Epithelial cell of esophagus (primary cell): ENCODE data around the gene TUBG2.

Source experiments
- DNase-seq: peaks from one replicate; pipeline ENCODE4 v3.0.0; 2010; ENCODE audit warnings: low read depth
- H3K4me3 ChIP-seq: 2 replicates; pipeline ENCODE4 v1.5.1; 2011; ENCODE audit warnings: mild to moderate bottlenecking, low read length, control low read depth
- TF ChIP-seq, protein P1 (sequence below): IDR thresholded peaks from 2 replicates; pipeline ENCODE4 v1.5.1; 2011; ENCODE audit warnings: low read depth, mild to moderate bottlenecking, low read length, control low read depth, inconsistent platforms; ENCODE audit not compliant: insufficient read depth; ENCODE audit errors: missing control alignments

The TUBG2 gene

DNA sequence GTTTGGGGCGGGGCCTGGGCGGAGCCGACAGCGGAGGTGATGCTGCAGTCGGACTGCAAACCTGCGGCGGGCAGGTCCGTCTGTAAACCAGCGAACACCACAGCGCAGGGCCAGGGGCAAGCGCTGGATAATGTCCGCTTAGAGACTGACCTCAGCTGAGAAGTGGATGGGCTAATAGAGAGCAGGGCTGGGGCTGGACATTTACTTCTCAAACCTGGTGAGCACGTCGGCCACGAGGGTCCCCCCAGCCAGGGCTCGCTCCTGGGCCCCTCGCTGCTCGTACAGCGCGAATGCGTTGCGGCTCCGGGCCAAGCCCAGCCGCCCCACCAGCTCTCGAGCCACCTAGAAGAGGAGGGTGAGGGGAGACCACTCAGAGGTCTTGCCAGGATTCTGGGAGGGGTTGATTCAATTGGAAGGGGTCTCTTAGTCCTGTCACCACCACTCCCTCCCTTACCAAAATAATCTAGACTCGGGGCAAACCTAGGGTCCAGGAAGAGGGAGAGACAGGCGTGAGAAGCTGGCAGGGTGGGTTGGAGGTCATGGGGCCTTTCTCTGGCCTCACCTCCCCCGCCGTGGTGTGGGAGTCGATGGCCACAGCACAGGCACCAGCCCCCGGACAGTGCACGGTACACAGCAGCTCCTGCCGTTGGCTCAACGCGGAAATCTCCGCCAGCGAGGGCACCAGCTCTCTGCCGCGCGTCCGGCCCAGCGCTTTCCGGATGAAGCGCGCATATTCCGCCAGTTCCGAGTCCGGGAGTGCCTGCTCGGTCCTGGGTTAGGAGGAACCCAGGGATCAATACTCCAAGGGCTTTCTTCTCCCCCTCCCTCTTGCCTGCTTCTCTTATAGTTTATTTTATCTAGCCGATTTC, 11.9 kb downstream of the TUBG2 start:
- H3K4me3 ChIP-seq = no peak overlapping the region
- no peak for DNase-seq

DNA sequence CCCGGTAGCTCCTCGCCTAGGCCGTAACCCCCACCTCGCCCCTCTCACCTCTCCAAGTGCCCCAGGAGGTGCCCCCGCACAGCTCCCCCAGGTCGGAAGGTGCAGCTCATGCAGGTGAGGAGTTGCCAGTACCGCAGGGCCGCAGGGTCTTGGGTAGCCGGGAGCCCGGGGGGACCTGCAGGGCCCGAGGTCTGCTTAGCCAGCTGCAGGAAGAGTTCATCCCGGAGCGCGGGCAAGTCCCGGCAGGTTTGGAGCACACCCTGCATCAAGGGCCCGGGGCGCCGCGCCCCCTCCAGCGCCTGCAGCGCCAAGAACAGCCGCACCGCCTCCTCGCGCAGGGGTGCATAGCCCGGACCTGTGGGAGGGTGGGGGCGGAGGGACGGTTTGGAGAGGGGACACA, 13.0 kb downstream of the TUBG2 start:
- TF ChIP-seq, protein P1, sequence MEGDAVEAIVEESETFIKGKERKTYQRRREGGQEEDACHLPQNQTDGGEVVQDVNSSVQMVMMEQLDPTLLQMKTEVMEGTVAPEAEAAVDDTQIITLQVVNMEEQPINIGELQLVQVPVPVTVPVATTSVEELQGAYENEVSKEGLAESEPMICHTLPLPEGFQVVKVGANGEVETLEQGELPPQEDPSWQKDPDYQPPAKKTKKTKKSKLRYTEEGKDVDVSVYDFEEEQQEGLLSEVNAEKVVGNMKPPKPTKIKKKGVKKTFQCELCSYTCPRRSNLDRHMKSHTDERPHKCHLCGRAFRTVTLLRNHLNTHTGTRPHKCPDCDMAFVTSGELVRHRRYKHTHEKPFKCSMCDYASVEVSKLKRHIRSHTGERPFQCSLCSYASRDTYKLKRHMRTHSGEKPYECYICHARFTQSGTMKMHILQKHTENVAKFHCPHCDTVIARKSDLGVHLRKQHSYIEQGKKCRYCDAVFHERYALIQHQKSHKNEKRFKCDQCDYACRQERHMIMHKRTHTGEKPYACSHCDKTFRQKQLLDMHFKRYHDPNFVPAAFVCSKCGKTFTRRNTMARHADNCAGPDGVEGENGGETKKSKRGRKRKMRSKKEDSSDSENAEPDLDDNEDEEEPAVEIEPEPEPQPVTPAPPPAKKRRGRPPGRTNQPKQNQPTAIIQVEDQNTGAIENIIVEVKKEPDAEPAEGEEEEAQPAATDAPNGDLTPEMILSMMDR = no peak
- peak overlapping the region; percentile 27 for H3K4me3 ChIP-seq
- DNase-seq = peak; percentile 64

More for the DNA sequence above, 11.9 kb downstream of the TUBG2 start:
- TF ChIP-seq, protein P1 = no peak

DNA sequence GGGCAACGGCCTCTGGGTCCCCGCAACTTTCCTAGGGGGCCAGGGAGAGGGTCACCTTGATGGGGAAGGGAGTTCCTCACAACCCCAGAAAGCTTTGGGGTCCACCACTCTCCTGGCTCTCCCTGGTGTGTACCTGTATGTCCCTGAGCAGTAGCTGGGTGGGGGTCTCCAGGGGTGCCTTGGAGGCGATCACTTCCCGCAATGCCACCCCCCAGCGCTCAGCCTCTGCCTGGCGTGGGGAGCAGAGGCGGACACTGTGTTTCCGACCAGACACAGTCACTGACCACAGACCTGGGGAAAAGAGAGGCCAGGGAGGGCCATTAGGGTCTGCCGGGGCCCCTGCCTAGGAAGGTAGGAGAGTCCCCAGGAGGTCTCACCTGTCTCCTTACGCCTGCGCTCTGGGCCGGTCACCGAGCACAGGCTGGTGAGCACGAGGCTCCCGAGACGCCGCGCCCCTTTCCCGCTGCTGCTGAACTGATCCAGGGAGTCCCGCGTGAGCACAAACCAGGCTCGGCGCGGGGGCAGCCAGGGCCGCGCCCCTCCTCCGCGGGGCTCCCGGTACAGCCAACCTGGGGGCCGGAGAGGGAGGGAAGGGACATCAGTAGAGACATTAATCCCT, 14.3 kb downstream of the TUBG2 start:
- H3K4me3 ChIP-seq = peak overlapping the region; percentile 95
- TF ChIP-seq, protein P1 = no peak
- DNase-seq = no peak

DNA sequence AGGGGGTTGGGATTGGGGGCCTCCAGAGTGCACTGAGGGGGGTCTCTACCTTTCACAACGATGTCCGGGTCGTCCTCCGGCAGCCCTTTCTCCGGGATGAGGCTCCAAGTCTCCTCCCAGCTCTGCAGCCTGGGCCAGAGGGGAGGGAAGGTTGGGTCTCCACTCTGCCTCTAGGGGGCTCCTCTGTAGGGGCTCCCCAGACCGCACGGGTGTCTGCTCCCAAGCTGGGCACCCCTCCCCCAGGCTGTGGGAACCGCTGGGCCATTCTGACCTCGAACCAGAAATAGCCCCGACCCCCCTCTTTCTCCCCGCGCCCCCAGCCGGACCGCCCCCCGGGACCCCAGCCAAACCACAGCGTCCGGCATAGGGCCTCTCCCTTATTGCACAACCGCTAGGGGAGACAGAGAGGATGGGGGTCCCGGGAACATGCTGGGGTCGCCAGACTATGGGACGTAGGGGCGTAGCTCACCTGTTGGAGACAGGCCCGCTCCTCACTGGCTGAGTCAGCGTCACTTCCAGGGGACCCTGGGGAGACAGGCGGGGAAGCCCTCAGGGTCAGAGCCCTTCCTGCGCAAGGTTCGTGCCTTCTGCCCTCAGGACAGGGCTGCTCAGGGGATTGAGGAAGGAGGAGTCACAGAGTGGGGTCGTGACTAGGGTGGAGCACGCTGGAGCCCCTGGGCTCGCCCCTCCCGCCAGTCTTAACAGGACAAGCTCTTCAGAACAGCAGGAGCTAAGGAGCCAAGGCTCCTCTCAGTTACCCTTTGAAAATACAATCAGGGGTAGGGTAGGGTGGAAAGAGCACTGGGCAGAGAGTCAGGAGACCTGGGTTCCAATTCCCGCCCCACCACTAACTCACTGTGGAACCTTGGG, 15.0 kb downstream of the TUBG2 start:
- peak; percentile 37 for DNase-seq
- TF ChIP-seq, protein P1 = peak; percentile 35
- H3K4me3 ChIP-seq = peak overlapping the region; percentile 95

DNA sequence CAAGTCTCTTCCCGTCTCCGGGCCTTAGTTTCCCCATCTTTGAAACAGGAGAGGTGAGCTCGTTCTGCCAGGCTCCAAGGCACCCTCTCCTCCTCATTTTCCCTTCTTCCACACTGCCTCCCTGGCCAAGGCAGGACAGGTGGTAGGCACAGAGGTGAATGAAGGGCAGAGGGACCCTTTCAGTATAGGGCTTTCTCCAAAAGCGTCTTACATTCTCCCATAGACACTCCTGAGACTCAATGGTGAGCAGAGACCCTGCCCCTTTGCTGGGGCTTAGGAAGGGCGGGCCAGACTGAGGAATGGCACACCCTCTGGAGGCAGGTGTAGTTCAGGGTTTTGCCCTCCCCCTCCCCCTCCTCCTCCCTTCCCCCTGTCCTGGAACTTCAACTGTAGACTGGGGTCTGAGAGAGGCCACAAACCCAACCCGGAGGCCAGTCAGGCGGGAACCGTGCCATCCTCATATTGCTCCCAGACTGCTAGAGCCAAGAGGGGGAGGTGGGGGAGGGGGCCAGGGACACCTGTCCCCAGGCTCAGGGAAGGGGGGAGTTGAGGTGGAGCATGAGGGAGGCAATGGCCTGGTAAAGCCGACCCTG, 15.8 kb downstream of the TUBG2 start:
- H3K4me3 ChIP-seq = peak overlapping the region; percentile 95
- no peak for DNase-seq

More for the DNA sequence above, 15.8 kb downstream of the TUBG2 start:
- TF ChIP-seq, protein P1 = no peak
